IMR-90 (cell line): ENCODE data around the gene PHF19. TPM values are rescaled to one million over a fixed set of nuclear protein-coding genes. Genes with fewer than 3 reads are reported as not detected.
A peak's percentile ranks its signal among the peaks of the same experiment; 100 is the strongest.

ENCODE experiments used
- ATAC-seq: fragments of 200-7000 bp; cut with Tn5 transposase; 2 replicates; pipeline ENCODE4 v1.9.1; 2020; ENCODE audit warnings: low read depth, mild to moderate bottlenecking, moderate library complexity
- BruUV-seq: library from RNA; stranded (reverse); fragments of 400-500 nt; replicated peaks from 2 replicates; lab custom pipeline; 2021; lab: Mats Ljungman, UMichigan
- CTCF ChIA-PET: fragments of 300-600 bp; formaldehyde crosslinking; extraction: SDS; loops from one replicate; lab custom pipeline; 2021; ENCODE audit warnings: antibody characterized with exemption; lab: Yijun Ruan, JAX
- POLR2A ChIA-PET: fragments of 300-600 bp; sonication (Branson Sonifier 250); formaldehyde crosslinking; loops from one replicate; lab custom pipeline; 2022; ENCODE audit warnings: antibody characterized with exemption; ENCODE audit not compliant: unreplicated experiment; lab: Charles Lee
- DNase-seq: peaks from one replicate; pipeline ENCODE4 v3.0.0; 2013
- H2AFZ ChIP-seq: replicated peaks from 2 replicates; pipeline ENCODE3; 2013; ENCODE audit warnings: low read length, mild to moderate bottlenecking; ENCODE audit not compliant: poor library complexity
- H2AK5ac ChIP-seq: 2 replicates; pipeline ENCODE4 v1.6.1; 2013; ENCODE audit warnings: low read depth, low read length, inconsistent platforms
- H2AK9ac ChIP-seq: replicated peaks from 2 replicates; pipeline ENCODE3; 2013; ENCODE audit warnings: mild to moderate bottlenecking, low read depth, low read length, moderate library complexity; ENCODE audit not compliant: poor library complexity
- H2BK120ac ChIP-seq: 2 replicates; pipeline ENCODE4 v1.6.1; 2013; ENCODE audit warnings: low read depth, low read length, inconsistent platforms
- H2BK15ac ChIP-seq: 3 replicates; pipeline ENCODE4 v1.6.1; 2013; ENCODE audit warnings: low read depth, low read length, inconsistent platforms
- H2BK20ac ChIP-seq: 2 replicates; pipeline ENCODE4 v1.6.1; 2013; ENCODE audit warnings: low read depth, mild to moderate bottlenecking, inconsistent platforms, low read length, moderate library complexity
- H2BK5ac ChIP-seq: 2 replicates; pipeline ENCODE4 v1.6.1; 2013; ENCODE audit warnings: mild to moderate bottlenecking, low read depth, low read length, inconsistent platforms; ENCODE audit not compliant: poor library complexity, severe bottlenecking
- H3K14ac ChIP-seq: replicated peaks from 2 replicates; pipeline ENCODE4 v1.6.1; 2013; ENCODE audit warnings: low read depth, low read length, inconsistent platforms
- H3K18ac ChIP-seq: 2 replicates; pipeline ENCODE4 v1.6.1; 2013; ENCODE audit warnings: low read depth, low read length, control low read depth
- H3K23ac ChIP-seq: 2 replicates; pipeline ENCODE4 v1.6.1; 2013; ENCODE audit warnings: low read depth, low read length, inconsistent platforms
- H3K27ac ChIP-seq: 2 replicates; pipeline ENCODE4 v1.5.1; 2013; ENCODE audit warnings: mild to moderate bottlenecking, control low read depth, low read length; ENCODE audit not compliant: insufficient read depth
- H3K27me3 ChIP-seq: 2 replicates; pipeline ENCODE4 v1.6.1; 2013; ENCODE audit warnings: low read length; ENCODE audit not compliant: control insufficient read depth, insufficient read depth
- H3K36me3 ChIP-seq: 2 replicates; pipeline ENCODE4 v1.6.1; 2013; ENCODE audit warnings: low read length, mixed read lengths; ENCODE audit not compliant: control insufficient read depth, insufficient read depth
- H3K4ac ChIP-seq: 2 replicates; pipeline ENCODE4 v1.6.1; 2013; ENCODE audit warnings: low read depth, low read length, inconsistent platforms
- H3K4me1 ChIP-seq: 2 replicates; pipeline ENCODE4 v1.6.1; 2013; ENCODE audit warnings: low read length, mixed read lengths; ENCODE audit not compliant: control insufficient read depth, insufficient read depth
- H3K4me2 ChIP-seq: 2 replicates; pipeline ENCODE4 v1.6.1; 2013; ENCODE audit warnings: low read depth, mild to moderate bottlenecking, control low read depth, low read length, moderate library complexity
- H3K4me3 ChIP-seq: 2 replicates; pipeline ENCODE4 v1.5.1; 2013; ENCODE audit warnings: low read depth, mild to moderate bottlenecking, control low read depth, low read length, moderate library complexity; ENCODE audit not compliant: insufficient read depth
- H3K56ac ChIP-seq: 2 replicates; pipeline ENCODE4 v1.6.1; 2013; ENCODE audit warnings: low read length, inconsistent platforms; ENCODE audit not compliant: insufficient read depth; ENCODE audit errors: extremely low read depth
- H3K79me1 ChIP-seq, 2 experiments: 2 replicates each; pipeline ENCODE4 v1.6.1; 2013; ENCODE audit warnings: low read length in 2 of 2, inconsistent platforms in 1 of 2, low read depth in 1 of 2
- H3K9ac ChIP-seq: 2 replicates; pipeline ENCODE4 v1.6.1; 2013; ENCODE audit warnings: low read depth, low read length, control low read depth
- H3K9me1 ChIP-seq: 2 replicates; pipeline ENCODE4 v1.6.1; 2013; ENCODE audit warnings: low read length, inconsistent platforms; ENCODE audit not compliant: insufficient read depth
- H3K9me3 ChIP-seq: 2 replicates; pipeline ENCODE4 v1.6.1; 2013; ENCODE audit warnings: low read length; ENCODE audit not compliant: control insufficient read depth, insufficient read depth
- H4K20me1 ChIP-seq: 2 replicates; pipeline ENCODE4 v1.6.1; 2013; ENCODE audit warnings: low read length, inconsistent platforms; ENCODE audit not compliant: insufficient read depth
- H4K5ac ChIP-seq: 2 replicates; pipeline ENCODE4 v1.6.1; 2013; ENCODE audit warnings: mild to moderate bottlenecking, low read depth, low read length, control low read depth
- H4K8ac ChIP-seq, 2 experiments: 2 replicates each; pipeline ENCODE4 v1.6.1; 2013; ENCODE audit warnings: low read depth in 2 of 2, low read length in 2 of 2, control low read depth in 1 of 2, inconsistent platforms in 1 of 2
- H4K91ac ChIP-seq: 2 replicates; pipeline ENCODE4 v1.6.1; 2013; ENCODE audit warnings: low read depth, low read length, inconsistent platforms; ENCODE audit not compliant: insufficient read depth
- CHD1 ChIP-seq: IDR thresholded peaks from 2 replicates; pipeline ENCODE4 v1.6.1; 2012; ENCODE audit warnings: low read depth, low read length, improper control_type of control experiment
- CTCF ChIP-seq: conservative IDR thresholded peaks from 2 replicates; pipeline ENCODE4 v1.5.1; 2012; ENCODE audit warnings: mild to moderate bottlenecking, low read depth, low read length, improper control_type of control experiment
- NFE2L2 ChIP-seq: fragments of 150-350 bp; IDR thresholded peaks from 2 replicates; pipeline ENCODE4 v1.6.1; 2016; ENCODE audit warnings: low read depth, mild to moderate bottlenecking, low read length
- RAD21 ChIP-seq: IDR thresholded peaks from 2 replicates; pipeline ENCODE4 v1.6.1; 2012; ENCODE audit warnings: low read length, improper control_type of control experiment
- RCOR1 ChIP-seq: IDR thresholded peaks from 2 replicates; pipeline ENCODE4 v1.6.1; 2012; ENCODE audit warnings: mild to moderate bottlenecking, low read length, improper control_type of control experiment; ENCODE audit not compliant: insufficient replicate concordance
- SMC3 ChIP-seq: fragments of 150-350 bp; IDR thresholded peaks from 2 replicates; pipeline ENCODE4 v1.6.1; 2016; ENCODE audit warnings: low read depth, mild to moderate bottlenecking, antibody characterized with exemption, low read length, moderate library complexity
- WGBS, 2 experiments: methylation state at CpG; one replicate each; pipeline versions ENCODE4 v1.1.5 to v1.1.7; 2013; ENCODE audit warnings: missing lambda C conversion rate in 2 of 2; ENCODE audit not compliant: insufficient read length in 1 of 2; ENCODE audit errors: extremely low coverage in 2 of 2; 5-methylcytosine and 5-hydroxymethylcytosine counted together
- dilution Hi-C: fragments of 300-500 bp; cut with HindIII; formaldehyde crosslinking; loops from one replicate; pipeline ENCODE4 v1.14.3; 2018; ENCODE audit warnings: low sequenced_read_pairs; ENCODE audit not compliant: unreplicated experiment
- in situ Hi-C: fragments of 300-500 bp; cut with MboI; formaldehyde crosslinking; loops from 3 replicates; pipeline ENCODE4 v1.14.3; 2019; ENCODE audit warnings: low sequenced_read_pairs, inconsistent platforms, mixed read lengths
- intact Hi-C: fragments of 100-400 bp; cut with micrococcal nuclease; formaldehyde crosslinking; loops from 2 replicates; pipeline ENCODE4 v1.10.0; 2022
- polyA plus RNA-seq, 3 experiments: library from polyadenylated mRNA; depleted of rRNA; stranded (reverse); fragments of >200 nt; gene quantifications; 2 replicates each; pipeline ENCODE4 v1.2.3, GENCODE V29; 2012; ENCODE audit warnings: low replicate concordance in 1 of 3
- total RNA-seq: library from RNA; depleted of rRNA; stranded (reverse); fragments of >200 nt; gene quantifications from 2 replicates; pipeline ENCODE4 v1.2.3, GENCODE V29; 2012

PHF19 gene
- total and polyA plus RNA-seq, 2 of the 4 experiments (the other 2 are of a cell fraction): 37.6 to 55.6 TPM

- Histone ChIP-seq H3K18ac (no peak overlapping the region), H2AK5ac (no peak overlapping the region), H3K4me1 (no peaks in the 10 kb centered on the region), H3K14ac (no peak overlapping the region), H2BK5ac (no peak overlapping the region), H3K56ac (no peak overlapping the region), H2BK20ac (no peak overlapping the region), H4K8ac (no peak overlapping the region), H4K20me1 (no peaks in the 10 kb centered on the region), H3K23ac (no peak overlapping the region), H3K4ac (no peak overlapping the region), H3K27ac (no peak overlapping the region), H3K27me3 (no peaks in the 10 kb centered on the region), H3K36me3 (peaks cover 42% of the 10 kb centered on the region), H2AK9ac (no peak overlapping the region), H2BK15ac (no peak overlapping the region), H3K4me3 (no peak overlapping the region), H3K9me3 (no peaks in the 10 kb centered on the region), H3K9me1 (no peaks in the 10 kb centered on the region), H4K91ac (no peak overlapping the region), H2BK120ac (no peak overlapping the region), H3K4me2 (no peak overlapping the region), H3K79me1 (0 out of 4 replicates have a peak, but pooled peaks cover 0 to 4% of the 10 kb centered on the region in 2 experiments), H2AFZ (peak overlapping the region; percentile 0), H4K5ac (no peak overlapping the region), H3K9ac (no peak overlapping the region)
- in situ Hi-C loops: no loop called here
- ChIA-PET POLR2A (no interaction called here), CTCF (no interaction called here)
- TF ChIP-seq NFE2L2: no peak
- no peak for TF ChIP-seq CHD1
- no peak for TF ChIP-seq RAD21
- no peak for TF ChIP-seq SMC3
- TF ChIP-seq RCOR1: no peak
- TF ChIP-seq CTCF: no peak
- no TSS peak for BruUV-seq
- intact Hi-C loops: no loop called here
- WGBS, 2 experiments: 86% methylated on average over 7 of the region's 11 CpGs; no CpG with 5 or more reads in 1 of the 2 experiments
- dilution Hi-C loops: no loop called here
- ATAC-seq: no peak
- DNase-seq: no peak
Observed at GRCh38 chr9:120860083-120860482, 16.9 kb downstream of the PHF19 start.
